Pancreas (tissue), 10 donors: ENCODE results near the gene BST1. TPM values are rescaled to one million over a fixed set of nuclear protein-coding genes. Genes with fewer than 3 reads are reported as not detected.

Experiments used
- ATAC-seq, 4 donors: fragments of 200-7000 bp; cut with Tn5 transposase; one replicate each; pipeline versions ENCODE4 v1.8.0 to v1.9.1; 2020; ENCODE audit warnings: mild to moderate bottlenecking in 4 of 4, moderate library complexity in 4 of 4
- DNase-seq, 6 donors: peaks; one replicate each; pipeline ENCODE4 v3.0.0-alpha.2; 2020
- FAIRE-seq: peaks from 2 replicates; lab custom pipeline; 2012; peaks lifted over from hg19 to GRCh38; lab: Jason Lieb, UNC
- H3K27ac ChIP-seq, 4 donors: fragments of 200-600 bp; sonication (generic); 1 replicate in 3 of 4; 2 replicates in 1 of 4; pipeline versions ENCODE4 v1.5.0 to v1.8.0; 2020
- H3K27me3 ChIP-seq, 4 donors: fragments of 200-600 bp; one replicate each; pipeline ENCODE4 v1.8.0; 2021
- H3K36me3 ChIP-seq, 3 donors: fragments of 200-600 bp; sonication (generic) in 1 of 3; one replicate each; pipeline versions ENCODE4 v1.5.0 to v1.8.0; 2020 to 2021
- H3K4me1 ChIP-seq, 3 donors: fragments of 200-600 bp; one replicate each; pipeline ENCODE4 v1.8.0; 2021
- H3K4me3 ChIP-seq, 4 donors: fragments of 200-600 bp; sonication (generic) in 2 of 4; one replicate each; pipeline versions ENCODE4 v1.5.0 to v1.8.0; 2020 to 2021
- H3K9me3 ChIP-seq, 4 donors: fragments of 200-600 bp; one replicate each; pipeline ENCODE4 v1.8.0; 2021
- WGBS, 2 donors: extraction: QIAGEN DNeasy Blood & Tissue Kit; methylation state at CpG; one replicate each; pipeline ENCODE4 v1.1.7; 2013; 5-methylcytosine and 5-hydroxymethylcytosine counted together
- intact Hi-C, 3 donors: fragments of 100-400 bp; cut with DNase I; formaldehyde crosslinking; loops; one replicate each; pipeline versions ENCODE4 v1.11.1 to v1.14.2; 2022
- polyA plus RNA-seq, 2 donors: library from polyadenylated mRNA; stranded (reverse); fragments of 200-250 nt; gene quantifications; one replicate each; pipeline ENCODE4 v1.2.3, GENCODE V29; 2013
- total RNA-seq, 6 donors: library from RNA; stranded (reverse); fragmentation: NEBNext Ultra II Directional in 4 of 6; extraction: Animal tissue kit (Norgen Biotek cat#: 25700) in 4 of 6; gene quantifications; one replicate each; pipeline versions ENCODE4 v1.2.1 to v1.2.4, GENCODE V29; 2021 to 2023
- TF ChIP-seq, protein P1 (sequence below), 4 donors: fragments of 200-600 bp; sonication (generic) in 3 of 4; IDR thresholded peaks; one replicate each; pipeline versions ENCODE4 v1.5.0 to v1.8.0; 2021; ENCODE audit warnings: antibody characterized with exemption in 4 of 4
- donor health status: healthy with polysubstance abuse.
- donor health status: DM: no; HTN: no; CAD: no; lungs with moderate emphysema.
- donor health status: DM: no; HTN: no; CAD: no.
- donor health status: control.
- donor health status: control.
- donor health status: Bipolar disorder and iron deficiency.
- donor health status: DM: yes; HTN: yes; CAD: no.
- donor health status: DM: no; HTN: no; CAD: no.
- donor health status: DM: no; HTN: no; CAD: no.
- donor health status: DM: yes; HTN: yes; CAD: no.

Gene BST1
- total and polyA plus RNA-seq, 8 donors = 0.24 to 2.8 (median 0.49) TPM

DNA sequence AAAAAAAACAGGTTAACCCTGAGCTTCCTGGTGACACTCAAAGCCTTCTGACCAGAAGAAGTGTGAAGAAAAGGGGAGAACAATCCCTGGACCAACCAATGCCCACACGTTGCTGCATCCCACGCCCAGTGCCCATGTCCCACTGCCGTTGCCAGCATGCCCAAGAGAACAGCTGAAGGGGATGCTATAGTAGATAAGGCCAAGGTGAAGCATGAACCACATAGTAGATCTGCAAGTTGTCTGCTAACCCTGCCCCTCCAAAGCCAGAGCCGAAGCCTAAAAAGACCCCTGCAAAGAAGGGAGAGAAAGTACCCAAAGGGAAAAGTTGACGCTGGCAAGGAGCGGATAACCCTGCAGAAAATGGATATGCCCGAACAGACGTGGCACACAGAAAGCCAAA, 64.0 kb downstream of the BST1 start:
- FAIRE-seq (no peak), DNase-seq (no peak), ATAC-seq (no peak)
- Histone ChIP-seq H3K9me3 (no peaks in the 10 kb centered on the region), H3K4me3 (no peak overlapping the region), H3K27me3 (no peaks in the 10 kb centered on the region), H3K36me3 (no peaks in the 10 kb centered on the region), H3K4me1 (no peaks in the 10 kb centered on the region), H3K27ac (no peak overlapping the region)
- 64 to 69% methylated on average over 8 of the region's 8 CpGs for WGBS, 2 donors
- intact Hi-C loops = no loop called here
- TF ChIP-seq, protein P1, sequence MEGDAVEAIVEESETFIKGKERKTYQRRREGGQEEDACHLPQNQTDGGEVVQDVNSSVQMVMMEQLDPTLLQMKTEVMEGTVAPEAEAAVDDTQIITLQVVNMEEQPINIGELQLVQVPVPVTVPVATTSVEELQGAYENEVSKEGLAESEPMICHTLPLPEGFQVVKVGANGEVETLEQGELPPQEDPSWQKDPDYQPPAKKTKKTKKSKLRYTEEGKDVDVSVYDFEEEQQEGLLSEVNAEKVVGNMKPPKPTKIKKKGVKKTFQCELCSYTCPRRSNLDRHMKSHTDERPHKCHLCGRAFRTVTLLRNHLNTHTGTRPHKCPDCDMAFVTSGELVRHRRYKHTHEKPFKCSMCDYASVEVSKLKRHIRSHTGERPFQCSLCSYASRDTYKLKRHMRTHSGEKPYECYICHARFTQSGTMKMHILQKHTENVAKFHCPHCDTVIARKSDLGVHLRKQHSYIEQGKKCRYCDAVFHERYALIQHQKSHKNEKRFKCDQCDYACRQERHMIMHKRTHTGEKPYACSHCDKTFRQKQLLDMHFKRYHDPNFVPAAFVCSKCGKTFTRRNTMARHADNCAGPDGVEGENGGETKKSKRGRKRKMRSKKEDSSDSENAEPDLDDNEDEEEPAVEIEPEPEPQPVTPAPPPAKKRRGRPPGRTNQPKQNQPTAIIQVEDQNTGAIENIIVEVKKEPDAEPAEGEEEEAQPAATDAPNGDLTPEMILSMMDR (IDR thresholded peaks at IDR 0.05) = no peak

DNA sequence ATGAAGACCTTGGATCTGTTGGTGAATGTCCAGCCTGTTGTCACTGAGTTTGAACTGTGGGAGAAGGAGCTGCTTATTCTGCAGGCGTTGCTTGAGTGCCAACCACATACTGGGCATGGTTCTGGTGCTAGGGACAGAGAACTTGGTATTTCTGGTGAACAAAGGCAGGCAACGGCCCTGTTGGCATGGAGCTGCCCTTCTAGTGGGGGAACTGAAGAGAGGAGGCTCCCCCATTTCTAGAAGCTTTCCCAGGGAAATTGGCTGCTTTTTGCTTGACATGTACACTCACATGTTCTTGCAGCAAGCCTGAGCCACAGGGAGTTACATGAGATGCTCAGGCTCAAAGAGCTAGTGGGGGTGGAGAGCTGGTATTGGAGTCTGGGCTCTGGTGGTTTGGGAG, 66.3 kb downstream of the BST1 start:
- H3K4me1 ChIP-seq = no peaks in the 10 kb centered on the region
- H3K36me3 ChIP-seq = no peaks in the 10 kb centered on the region
- intact Hi-C loops = no loop called here
- no peak overlapping the region for H3K27ac ChIP-seq
- WGBS, 2 donors = 33 to 45% methylated on average over 2 of the region's 2 CpGs
- DNase-seq = no peak
- FAIRE-seq = no peak
- H3K27me3 ChIP-seq = no peaks in the 10 kb centered on the region
- TF ChIP-seq, protein P1 (IDR thresholded peaks at IDR 0.05) = no peak
- no peak overlapping the region for H3K4me3 ChIP-seq
- ATAC-seq = no peak
- no peaks in the 10 kb centered on the region for H3K9me3 ChIP-seq

DNA sequence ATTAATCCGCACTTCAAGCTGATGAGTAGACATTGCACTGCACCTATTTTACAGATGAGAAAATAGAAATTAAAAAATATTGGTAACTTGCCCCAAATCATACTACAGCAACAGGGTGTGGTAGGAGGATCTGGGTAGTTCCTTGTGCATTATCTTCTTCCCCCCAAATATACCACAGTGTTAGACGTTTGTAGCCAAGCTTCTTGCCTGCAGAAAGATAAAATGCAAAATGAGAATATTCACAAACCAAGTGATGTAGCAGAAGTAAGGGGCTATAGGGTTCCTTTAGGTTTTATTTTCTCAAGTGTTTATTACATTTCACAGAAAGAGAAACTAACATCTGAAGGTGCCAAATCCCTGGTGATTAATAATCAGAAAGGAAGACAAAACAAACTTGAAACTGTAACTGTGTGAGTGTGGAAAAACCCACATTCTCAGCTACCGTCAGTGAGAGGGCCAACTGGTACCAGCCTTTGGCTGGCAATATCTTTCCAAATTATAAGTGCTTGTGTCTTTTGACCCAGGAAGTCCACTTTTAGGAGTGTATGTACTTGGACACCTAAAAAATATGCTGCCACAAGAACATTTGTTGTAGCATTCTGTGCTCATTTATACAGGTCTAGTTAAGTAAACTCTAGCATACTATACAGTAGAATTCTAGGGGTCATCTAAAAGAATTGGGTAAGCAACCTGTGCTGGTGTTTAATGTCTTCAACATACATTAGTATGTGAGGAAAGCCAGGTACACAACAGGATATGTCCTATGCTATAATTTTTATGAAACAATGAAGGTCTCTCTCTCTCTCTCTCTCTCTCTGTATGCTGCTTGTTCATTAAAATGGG, 68.6 kb downstream of the BST1 start:
- no peaks in the 10 kb centered on the region for H3K36me3 ChIP-seq
- no peaks in the 10 kb centered on the region for H3K27me3 ChIP-seq
- 41 to 43% methylated on average over 3 of the region's 3 CpGs for WGBS, 2 donors
- intact Hi-C loops = no loop called here
- ATAC-seq = no peak
- no peak overlapping the region for H3K27ac ChIP-seq
- H3K4me1 ChIP-seq = no peaks in the 10 kb centered on the region
- H3K9me3 ChIP-seq = no peaks in the 10 kb centered on the region
- TF ChIP-seq, protein P1 (IDR thresholded peaks at IDR 0.05) = no peak
- no peak for FAIRE-seq
- H3K4me3 ChIP-seq = no peak overlapping the region
- DNase-seq = no peak

DNA sequence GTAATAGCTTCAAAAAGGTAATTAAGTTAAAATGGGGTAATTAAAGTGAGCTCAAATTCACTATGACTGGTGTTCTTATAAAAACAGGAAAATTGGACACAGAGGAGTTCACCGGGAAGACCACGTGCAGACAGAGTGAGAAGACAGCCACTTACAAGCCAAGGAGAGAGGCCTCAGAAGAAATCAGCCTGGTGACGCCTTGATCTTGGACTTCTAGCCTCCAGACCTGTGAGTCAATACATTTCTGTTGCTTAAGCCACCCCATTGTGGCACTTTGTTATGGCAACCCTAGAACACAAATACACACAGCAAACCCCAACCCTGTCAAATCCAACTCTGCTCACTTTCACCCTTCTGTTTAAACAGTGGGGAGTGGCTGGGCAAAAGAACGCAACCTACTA, 71.2 kb downstream of the BST1 start:
- ATAC-seq (no peak), FAIRE-seq (no peak)

More for the DNA sequence above, 71.2 kb downstream of the BST1 start:
- H3K27me3 ChIP-seq = no peaks in the 10 kb centered on the region
- no peak overlapping the region for H3K4me3 ChIP-seq
- H3K4me1 ChIP-seq = no peaks in the 10 kb centered on the region
- DNase-seq = no peak
- TF ChIP-seq, protein P1 (IDR thresholded peaks at IDR 0.05) = no peak
- intact Hi-C loops = no loop called here
- 68 to 78% methylated on average over 4 of the region's 4 CpGs for WGBS, 2 donors
- H3K9me3 ChIP-seq = no peaks in the 10 kb centered on the region
- no peak overlapping the region for H3K27ac ChIP-seq
- H3K36me3 ChIP-seq = no peaks in the 10 kb centered on the region
